ENCODE data around the gene IGFLR1.

IGFLR1 gene

GRCh38 chr19:35738021-35738886, 4.0 kb downstream of the IGFLR1 start:
- Histone ChIP-seq H3K27me3 (ENCODE audit: control insufficient read depth, insufficient read depth, low read length) (no peaks in the 10 kb centered on the region), H3K4me3 (ENCODE audit: low read length) (no peak overlapping the region), H3K27ac (ENCODE audit: low read length) (no peak overlapping the region), H3K36me3 (ENCODE audit: control insufficient read depth, insufficient read depth, low read length) (peaks cover 32% of the 10 kb centered on the region), H3K4me1 (ENCODE audit: control insufficient read depth, insufficient read depth, low read length) (peaks cover 2% of the 10 kb centered on the region; the same call in 1 of the 2 replicates), H3K9me3 (ENCODE audit: control insufficient read depth, insufficient read depth, low read length) (no peaks in the 10 kb centered on the region)
- no CpG with 5 or more reads among the region's 37 CpGs for WGBS (ENCODE audit: insufficient coverage, insufficient read length)
- no peak for DNase-seq (ENCODE audit: low read depth, low spot score)

- Histone ChIP-seq H3K27ac (ENCODE audit: low read length) (no peak overlapping the region), H3K4me3 (ENCODE audit: low read length) (no peak overlapping the region), H3K4me1 (ENCODE audit: control insufficient read depth, insufficient read depth, low read length) (peaks cover 2% of the 10 kb centered on the region; the same call in 1 of the 2 replicates), H3K27me3 (ENCODE audit: control insufficient read depth, insufficient read depth, low read length) (no peaks in the 10 kb centered on the region), H3K36me3 (ENCODE audit: control insufficient read depth, insufficient read depth, low read length) (peaks cover 38% of the 10 kb centered on the region), H3K9me3 (ENCODE audit: control insufficient read depth, insufficient read depth, low read length) (no peaks in the 10 kb centered on the region)
- no peak for DNase-seq (ENCODE audit: low read depth, low spot score)
- WGBS (ENCODE audit: insufficient coverage, insufficient read length) = no CpG with 5 or more reads among the region's 22 CpGs
Measured at GRCh38 chr19:35736913-35737886, 5.1 kb downstream of the IGFLR1 start.

GRCh38 chr19:35734889-35735288, 7.4 kb downstream of the IGFLR1 start:
- Histone ChIP-seq H3K9me3 (ENCODE audit: control insufficient read depth, insufficient read depth, low read length) (no peaks in the 10 kb centered on the region), H3K4me1 (ENCODE audit: control insufficient read depth, insufficient read depth, low read length) (peaks cover 2% of the 10 kb centered on the region; the same call in 1 of the 2 replicates), H3K27ac (ENCODE audit: low read length) (no peak overlapping the region), H3K36me3 (ENCODE audit: control insufficient read depth, insufficient read depth, low read length) (peaks cover 51% of the 10 kb centered on the region), H3K27me3 (ENCODE audit: control insufficient read depth, insufficient read depth, low read length) (no peaks in the 10 kb centered on the region), H3K4me3 (ENCODE audit: low read length) (no peak overlapping the region)
- no CpG with 5 or more reads among the region's 5 CpGs for WGBS (ENCODE audit: insufficient coverage, insufficient read length)
- no peak for DNase-seq (ENCODE audit: low read depth, low spot score)

- Histone ChIP-seq H3K9me3 (ENCODE audit: control insufficient read depth, insufficient read depth, low read length) (no peaks in the 10 kb centered on the region), H3K27me3 (ENCODE audit: control insufficient read depth, insufficient read depth, low read length) (no peaks in the 10 kb centered on the region), H3K27ac (ENCODE audit: low read length) (no peak overlapping the region), H3K36me3 (ENCODE audit: control insufficient read depth, insufficient read depth, low read length) (peaks cover 57% of the 10 kb centered on the region), H3K4me1 (ENCODE audit: control insufficient read depth, insufficient read depth, low read length) (no peaks in the 10 kb centered on the region; the same call in 1 of the 2 replicates), H3K4me3 (ENCODE audit: low read length) (no peak overlapping the region)
- WGBS (ENCODE audit: insufficient coverage, insufficient read length) = no CpG with 5 or more reads among the region's 8 CpGs
- DNase-seq (ENCODE audit: low read depth, low spot score) = no peak
Measured at GRCh38 chr19:35734273-35734672, 8.0 kb downstream of the IGFLR1 start.

- peaks cover 61% of the 10 kb centered on the region for H3K36me3 ChIP-seq (ENCODE audit: control insufficient read depth, insufficient read depth, low read length)
- H3K4me1 ChIP-seq (ENCODE audit: control insufficient read depth, insufficient read depth, low read length) = no peaks in the 10 kb centered on the region; the same call in 1 of the 2 replicates
- no CpG with 5 or more reads among the region's 35 CpGs for WGBS (ENCODE audit: insufficient coverage, insufficient read length)
- no peaks in the 10 kb centered on the region for H3K27me3 ChIP-seq (ENCODE audit: control insufficient read depth, insufficient read depth, low read length)
- DNase-seq (ENCODE audit: low read depth, low spot score) = no peak
- no peak overlapping the region for H3K27ac ChIP-seq (ENCODE audit: low read length)
- no peak overlapping the region for H3K4me3 ChIP-seq (ENCODE audit: low read length)
- no peaks in the 10 kb centered on the region for H3K9me3 ChIP-seq (ENCODE audit: control insufficient read depth, insufficient read depth, low read length)
Measured at GRCh38 chr19:35733180-35734125, 8.8 kb downstream of the IGFLR1 start.

GRCh38 chr19:35732540-35733179, 9.6 kb downstream of the IGFLR1 start:
- Histone ChIP-seq H3K27me3 (ENCODE audit: control insufficient read depth, insufficient read depth, low read length) (no peaks in the 10 kb centered on the region), H3K36me3 (ENCODE audit: control insufficient read depth, insufficient read depth, low read length) (peaks cover 54% of the 10 kb centered on the region), H3K4me1 (ENCODE audit: control insufficient read depth, insufficient read depth, low read length) (no peaks in the 10 kb centered on the region; the same call in 1 of the 2 replicates), H3K9me3 (ENCODE audit: control insufficient read depth, insufficient read depth, low read length) (no peaks in the 10 kb centered on the region), H3K27ac (ENCODE audit: low read length) (no peak overlapping the region), H3K4me3 (ENCODE audit: low read length) (no peak overlapping the region)
- WGBS (ENCODE audit: insufficient coverage, insufficient read length) = no CpG with 5 or more reads among the region's 25 CpGs
- DNase-seq (ENCODE audit: low read depth, low spot score) = no peak

GRCh38 chr19:35731779-35732405, 10.4 kb downstream of the IGFLR1 start:
- Histone ChIP-seq H3K27me3 (ENCODE audit: control insufficient read depth, insufficient read depth, low read length) (no peaks in the 10 kb centered on the region), H3K27ac (ENCODE audit: low read length) (no peak overlapping the region), H3K9me3 (ENCODE audit: control insufficient read depth, insufficient read depth, low read length) (no peaks in the 10 kb centered on the region), H3K4me1 (ENCODE audit: control insufficient read depth, insufficient read depth, low read length) (no peaks in the 10 kb centered on the region; the same call in 1 of the 2 replicates), H3K4me3 (ENCODE audit: low read length) (no peak overlapping the region), H3K36me3 (ENCODE audit: control insufficient read depth, insufficient read depth, low read length) (peaks cover 59% of the 10 kb centered on the region)
- DNase-seq (ENCODE audit: low read depth, low spot score) = no peak
- no CpG with 5 or more reads among the region's 21 CpGs for WGBS (ENCODE audit: insufficient coverage, insufficient read length)

- no peak for DNase-seq (ENCODE audit: low read depth, low spot score)
- no CpG with 5 or more reads among the region's 9 CpGs for WGBS (ENCODE audit: insufficient coverage, insufficient read length)
- Histone ChIP-seq H3K9me3 (ENCODE audit: control insufficient read depth, insufficient read depth, low read length) (no peaks in the 10 kb centered on the region), H3K27ac (ENCODE audit: low read length) (no peak overlapping the region), H3K4me3 (ENCODE audit: low read length) (no peak overlapping the region), H3K4me1 (ENCODE audit: control insufficient read depth, insufficient read depth, low read length) (no peaks in the 10 kb centered on the region; the same call in 1 of the 2 replicates), H3K27me3 (ENCODE audit: control insufficient read depth, insufficient read depth, low read length) (no peaks in the 10 kb centered on the region), H3K36me3 (ENCODE audit: control insufficient read depth, insufficient read depth, low read length) (peaks cover 57% of the 10 kb centered on the region)
Measured at GRCh38 chr19:35731353-35731752, 10.9 kb downstream of the IGFLR1 start.

GRCh38 chr19:35730326-35730725, 11.9 kb downstream of the IGFLR1 start:
- no peaks in the 10 kb centered on the region for H3K27me3 ChIP-seq (ENCODE audit: control insufficient read depth, insufficient read depth, low read length)
- no CpG with 5 or more reads among the region's 18 CpGs for WGBS (ENCODE audit: insufficient coverage, insufficient read length)
- H3K36me3 ChIP-seq (ENCODE audit: control insufficient read depth, insufficient read depth, low read length) = peaks cover 62% of the 10 kb centered on the region
- no peak overlapping the region for H3K27ac ChIP-seq (ENCODE audit: low read length)
- DNase-seq (ENCODE audit: low read depth, low spot score) = no peak
- no peaks in the 10 kb centered on the region for H3K9me3 ChIP-seq (ENCODE audit: control insufficient read depth, insufficient read depth, low read length)
- no peaks in the 10 kb centered on the region; the same call in 1 of the 2 replicates for H3K4me1 ChIP-seq (ENCODE audit: control insufficient read depth, insufficient read depth, low read length)
- H3K4me3 ChIP-seq (ENCODE audit: low read length) = no peak overlapping the region

Data from iPS DF 6.9 (cell line).